ENCODE data around the gene TRERF1.

Gene TRERF1

DNA sequence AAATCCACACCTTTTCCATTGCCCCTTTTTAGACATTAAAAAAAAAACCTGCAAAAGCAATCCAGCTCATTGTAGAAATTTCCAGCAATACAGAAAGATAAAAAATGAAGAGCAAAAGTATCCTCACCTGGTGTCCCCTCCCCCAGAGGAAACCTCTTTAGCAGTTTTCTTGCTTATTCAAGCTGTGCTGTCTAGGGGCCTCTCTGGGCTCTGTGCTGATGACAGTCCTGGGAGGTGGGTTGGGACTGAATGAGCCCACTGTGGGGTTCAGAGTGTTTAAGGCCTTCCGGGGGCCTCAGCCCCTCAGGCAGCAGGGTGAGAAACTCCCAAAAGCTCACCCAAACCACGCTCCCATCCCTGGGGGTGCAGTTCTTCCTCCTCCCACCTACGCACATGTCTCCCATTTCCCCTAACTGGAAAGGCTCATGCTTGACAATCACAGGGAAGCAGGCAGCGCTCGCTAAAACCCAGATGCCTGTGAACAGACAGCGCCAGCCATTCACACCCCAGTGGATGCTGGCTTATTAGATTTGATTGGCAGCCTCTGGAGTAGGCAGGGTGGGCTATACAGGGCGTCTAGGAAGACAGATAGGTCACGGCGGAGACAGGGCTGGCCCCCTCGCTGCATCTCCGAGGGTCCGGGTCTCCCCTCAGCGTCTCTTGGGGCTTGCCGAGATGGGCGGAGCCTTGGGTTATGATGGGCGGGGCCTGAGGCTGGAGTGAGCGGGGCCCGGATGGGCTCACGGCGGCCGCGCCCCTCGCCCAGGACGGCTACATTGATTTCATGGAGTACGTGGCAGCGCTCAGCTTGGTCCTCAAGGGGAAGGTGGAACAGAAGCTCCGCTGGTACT lies 274.0 kb downstream of the TRERF1 start:
- H3K27ac ChIP-seq = no peak overlapping the region

DNA sequence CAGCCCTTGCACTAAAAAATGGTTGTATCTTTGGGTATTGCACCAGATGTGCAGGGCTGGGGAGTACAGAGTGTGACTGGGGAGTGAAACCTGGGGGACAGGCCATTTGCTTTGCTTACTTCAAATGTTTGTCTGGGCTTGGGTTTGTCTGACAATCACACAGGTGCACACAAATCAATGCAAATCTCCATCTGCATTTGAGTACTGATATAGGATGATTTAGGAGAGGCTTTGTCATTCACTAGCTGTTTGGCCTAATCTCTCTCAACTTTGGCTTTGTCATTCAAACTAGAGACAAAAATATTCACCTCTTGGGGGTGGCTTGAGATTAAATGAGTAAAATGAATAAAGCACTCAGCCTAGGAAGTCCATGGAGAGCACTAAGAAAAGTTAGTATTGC lies 274.7 kb downstream of the TRERF1 start:
- H3K27ac ChIP-seq = no peak overlapping the region; the same call in 1 of the 2 replicates
- TF ChIP-seq CTCF (conservative IDR thresholded peaks at IDR 0.05) = no peak

More for the DNA sequence above, 274.0 kb downstream of the TRERF1 start:
- TF ChIP-seq CTCF (conservative IDR thresholded peaks at IDR 0.05) = no peak

DNA sequence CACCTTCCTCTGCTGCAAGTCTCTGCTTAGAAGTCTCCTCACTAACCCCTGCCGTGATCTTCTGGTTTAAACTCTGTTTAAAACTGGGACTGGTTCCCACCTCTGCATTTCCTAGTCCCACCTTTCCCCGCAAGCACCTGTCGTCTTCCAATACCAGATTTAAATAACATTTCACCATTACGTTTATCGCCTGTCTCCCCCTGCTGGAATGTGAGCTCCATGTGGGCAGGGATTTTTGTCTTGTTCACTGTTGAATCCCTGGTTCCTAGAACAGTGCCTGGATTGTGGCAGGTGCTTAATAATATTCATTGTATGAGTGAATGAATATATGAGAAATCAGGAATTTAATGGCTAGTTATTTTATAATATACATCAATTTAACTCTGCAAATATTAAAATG lies 275.9 kb downstream of the TRERF1 start:
- peak; percentile 37 for TF ChIP-seq CTCF (conservative IDR thresholded peaks at IDR 0.05)
- no peak overlapping the region for H3K27ac ChIP-seq
